ENCODE data around the gene EMC6. TPM values are rescaled to one million over a fixed set of nuclear protein-coding genes. Genes with fewer than 3 reads are reported as not detected.
"Not testable (repeated sequence)": the region's sequence is repeated elsewhere in the genome, so short reads cannot be mapped to it uniquely, and the experiment has no call there.

The EMC6 gene
- total RNA-seq, 1 experiment from 2014 or later, result 41.5 TPM

- no peak for DNase-seq (ENCODE audit: low read depth)
These were observed 12.4 kb downstream of the EMC6 start for GRCh38 chr17:3681057-3681456.

- DNase-seq (ENCODE audit: low read depth), result no peak
These were observed 13.0 kb downstream of the EMC6 start for GRCh38 chr17:3681565-3681964.

GRCh38 chr17:3682033-3682432, 13.4 kb downstream of the EMC6 start:
- DNase-seq (ENCODE audit: low read depth), result no peak

GRCh38 chr17:3683054-3683511, 14.5 kb downstream of the EMC6 start:
- no peak for DNase-seq (ENCODE audit: low read depth)

- no peak for DNase-seq (ENCODE audit: low read depth)
These were observed 16.6 kb downstream of the EMC6 start for GRCh38 chr17:3685174-3685573.

- no peak for DNase-seq (ENCODE audit: low read depth)
These were observed 19.5 kb downstream of the EMC6 start for GRCh38 chr17:3688027-3688553.

- no peak for DNase-seq (ENCODE audit: low read depth)
These were observed 20.2 kb downstream of the EMC6 start for GRCh38 chr17:3688852-3689261.

- DNase-seq (ENCODE audit: low read depth), result no peak
These were observed 20.9 kb downstream of the EMC6 start for GRCh38 chr17:3689262-3690093.

- DNase-seq (ENCODE audit: low read depth), result no peak
These were observed 21.6 kb downstream of the EMC6 start for GRCh38 chr17:3690094-3690715.

- DNase-seq (ENCODE audit: low read depth), result no peak
These were observed 23.0 kb downstream of the EMC6 start for GRCh38 chr17:3691617-3692067.

- DNase-seq (ENCODE audit: low read depth), result no peak
These were observed 23.7 kb downstream of the EMC6 start for GRCh38 chr17:3692346-3692745.

GRCh38 chr17:3693141-3693540, 24.5 kb downstream of the EMC6 start:
- no peak for DNase-seq (ENCODE audit: low read depth)

GRCh38 chr17:3693829-3694231, 25.2 kb downstream of the EMC6 start:
- DNase-seq (ENCODE audit: low read depth), result peak; percentile 37

GRCh38 chr17:3695129-3695722, 26.6 kb downstream of the EMC6 start:
- DNase-seq (ENCODE audit: low read depth), result peak; percentile 43

GRCh38 chr17:3695723-3696411, 27.3 kb downstream of the EMC6 start, which contains the start of gene P2RX5:
Gene P2RX5 (minus strand): TSS chr17:3696155. CDS start chr17:3696005, 150 bp downstream.
- no peak for DNase-seq (ENCODE audit: low read depth)

GRCh38 chr17:3697103-3697476, 28.5 kb downstream of the EMC6 start:
- DNase-seq (ENCODE audit: low read depth), result no peak

- DNase-seq (ENCODE audit: low read depth), result no peak
These were observed 29.5 kb downstream of the EMC6 start for GRCh38 chr17:3698139-3698538.

- no peak for DNase-seq (ENCODE audit: low read depth)
These were observed 31.3 kb downstream of the EMC6 start for GRCh38 chr17:3699951-3700350.

GRCh38 chr17:3702041-3702539, 33.5 kb downstream of the EMC6 start:
- DNase-seq (ENCODE audit: low read depth), result not testable (repeated sequence)

GRCh38 chr17:3704931-3705717, 36.5 kb downstream of the EMC6 start:
- no peak for DNase-seq (ENCODE audit: low read depth)

- not testable (repeated sequence) for DNase-seq (ENCODE audit: low read depth)
These were observed 37.0 kb downstream of the EMC6 start for GRCh38 chr17:3705718-3705984.

Measured in M059J (cell line).